HEK293 (cell line): ENCODE measurements around the gene S100A10.

Experiments
- CTCF ChIP-seq: fragments of 450-650 bp; formaldehyde crosslinking; IDR thresholded peaks from 2 replicates; pipeline ENCODE4 v1.5.1; 2016; ENCODE audit warnings: missing biosample characterization, missing genetic modification characterization
- GLIS1 ChIP-seq: fragments of 450-650 bp; formaldehyde crosslinking; IDR thresholded peaks from 2 replicates; pipeline ENCODE4 v1.5.1; 2016; ENCODE audit warnings: missing biosample characterization, missing genetic modification characterization
- KLF10 ChIP-seq: fragments of 450-650 bp; IDR thresholded peaks from 2 replicates; pipeline ENCODE4 v1.5.1; 2018; ENCODE audit warnings: missing biosample characterization, mild to moderate bottlenecking, missing genetic modification characterization
- REST ChIP-seq: fragments of 450-650 bp; formaldehyde crosslinking; IDR thresholded peaks from 2 replicates; pipeline ENCODE4 v1.5.1; 2016; ENCODE audit warnings: missing biosample characterization, missing genetic modification characterization
- YY1 ChIP-seq: fragments of 450-650 bp; formaldehyde crosslinking; IDR thresholded peaks from 2 replicates; pipeline ENCODE4 v1.5.1; 2018; ENCODE audit warnings: missing biosample characterization, missing genetic modification characterization
- ZNF121 ChIP-seq: fragments of 450-650 bp; formaldehyde crosslinking; IDR thresholded peaks from 2 replicates; pipeline ENCODE4 v1.5.1; 2016; ENCODE audit warnings: missing biosample characterization, missing genetic modification characterization
- ZNF501 ChIP-seq: fragments of 450-650 bp; formaldehyde crosslinking; IDR thresholded peaks from 2 replicates; pipeline ENCODE4 v1.5.1; 2016; ENCODE audit warnings: missing biosample characterization, missing genetic modification characterization
- ZNF510 ChIP-seq: fragments of 450-650 bp; formaldehyde crosslinking; IDR thresholded peaks from 2 replicates; pipeline ENCODE4 v1.5.1; 2018; ENCODE audit warnings: mild to moderate bottlenecking, missing genetic modification characterization, missing biosample characterization; ENCODE audit not compliant: insufficient replicate concordance
- ZNF707 ChIP-seq: fragments of 450-650 bp; formaldehyde crosslinking; IDR thresholded peaks from 2 replicates; pipeline ENCODE4 v1.5.1; 2016; ENCODE audit warnings: missing biosample characterization, missing genetic modification characterization

- TF ChIP-seq GLIS1 (tag by site-specific recombination): no peak
- no peak for TF ChIP-seq ZNF707
- TF ChIP-seq ZNF510 (tag by site-specific recombination): no peak
- TF ChIP-seq CTCF (tag by site-specific recombination): peak; percentile 51; the same call in 1 of the 2 replicates
- TF ChIP-seq ZNF501 (tag by site-specific recombination): no peak
- no peak for TF ChIP-seq KLF10 (tag by site-specific recombination)
- TF ChIP-seq ZNF121 (tag by site-specific recombination): no peak
- no peak for TF ChIP-seq REST (tag by site-specific recombination)
- TF ChIP-seq YY1 (tag by site-specific recombination): no peak
Observed at GRCh38 chr1:152013664-152014237, 20.1 kb upstream of the S100A10 start.
